ENCODE measurements around the gene GTPBP3.
"Not testable (repeated sequence)": the region's sequence is repeated elsewhere in the genome, so short reads cannot be mapped to it uniquely, and the experiment has no call there.

Gene GTPBP3

DNA sequence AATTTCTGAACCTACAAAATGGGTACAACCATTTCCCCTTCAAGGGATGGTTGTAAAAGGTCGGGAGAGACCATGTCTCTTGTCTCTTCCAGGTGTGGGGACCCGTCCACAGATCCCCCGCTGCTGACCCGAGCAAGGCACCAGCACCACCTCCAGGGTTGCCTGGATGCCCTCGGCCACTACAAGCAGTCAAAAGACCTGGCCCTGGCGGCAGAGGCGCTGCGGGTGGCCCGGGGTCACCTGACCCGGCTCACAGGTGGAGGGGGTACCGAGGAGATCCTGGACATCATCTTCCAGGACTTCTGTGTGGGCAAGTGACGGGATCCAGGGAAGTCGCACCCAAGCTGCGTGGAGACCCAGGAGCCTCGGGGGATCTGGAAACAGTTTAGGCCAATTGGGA, 4.0 kb downstream of the GTPBP3 start:
- DNase-seq (ENCODE audit: low read depth), result no peak

DNA sequence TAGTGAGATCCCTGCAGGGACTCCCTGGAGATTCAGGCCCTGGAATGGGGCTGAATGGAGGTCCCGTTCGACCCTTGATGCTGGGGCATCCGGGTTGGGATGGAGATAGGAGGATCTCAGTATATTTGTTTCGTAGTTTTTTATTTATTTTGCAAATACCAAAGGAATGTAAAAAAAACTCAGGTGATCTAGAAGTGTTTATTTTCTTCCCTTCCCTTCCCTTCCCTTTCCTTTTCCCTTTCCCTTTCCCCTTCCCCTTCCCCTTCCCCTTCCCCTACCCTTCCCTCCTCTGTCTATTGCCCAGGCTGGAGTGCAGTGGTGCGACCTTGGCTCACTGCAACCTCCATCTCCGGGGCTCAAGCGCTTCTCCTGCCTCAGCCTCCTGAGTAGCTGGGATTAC, 4.5 kb downstream of the GTPBP3 start:
- no peak for DNase-seq (ENCODE audit: low read depth)

DNA sequence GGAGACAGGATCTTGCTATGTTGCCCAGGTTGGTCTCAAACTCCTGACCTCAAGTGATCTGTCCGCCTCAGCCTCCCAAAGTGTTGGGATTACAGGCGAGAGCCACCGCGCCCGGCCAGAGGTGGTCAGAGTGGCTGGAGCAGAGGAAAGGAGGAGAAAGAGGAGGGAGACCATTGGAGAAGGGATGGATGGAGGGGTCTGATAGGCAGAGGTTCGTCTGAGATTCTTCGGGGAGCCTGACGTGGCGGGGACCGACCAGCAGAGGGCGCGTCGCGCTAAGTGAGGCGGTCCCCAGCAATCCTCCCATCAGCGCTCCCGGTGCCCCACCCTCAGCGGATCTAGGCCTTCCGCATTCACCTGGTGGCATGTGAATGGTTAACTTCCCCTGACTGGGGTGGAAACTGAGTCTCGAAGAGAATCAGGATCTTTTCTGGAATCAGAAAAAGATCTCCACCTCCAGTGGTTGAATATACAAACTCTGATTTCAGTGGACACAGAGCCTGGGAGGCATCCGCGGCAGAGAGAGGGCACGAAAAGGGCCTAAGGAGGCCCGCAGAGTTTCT, 8.8 kb downstream of the GTPBP3 start:
- peak; percentile 61 for DNase-seq (ENCODE audit: low read depth)

DNA sequence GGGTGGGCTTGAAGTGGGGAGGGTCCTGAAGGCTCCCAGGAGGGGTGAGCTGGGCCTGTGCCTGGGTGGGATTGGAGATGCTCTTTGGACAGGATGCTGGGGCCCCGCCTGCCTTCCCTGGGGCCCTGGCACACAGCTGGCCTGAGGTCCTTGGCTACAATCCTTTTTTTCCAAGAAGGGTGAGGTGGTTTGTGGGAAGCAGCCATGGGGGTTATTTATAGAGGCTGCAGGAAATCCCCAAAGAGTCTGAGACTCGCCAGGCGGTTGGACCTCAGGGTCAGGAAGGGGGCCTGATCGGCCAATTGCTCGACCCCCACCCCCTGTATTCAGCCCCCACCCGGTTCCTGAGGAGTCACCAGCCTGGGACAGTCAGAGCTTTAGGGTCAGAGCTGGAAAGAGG, 10.0 kb downstream of the GTPBP3 start:
- DNase-seq (ENCODE audit: low read depth), result no peak

DNA sequence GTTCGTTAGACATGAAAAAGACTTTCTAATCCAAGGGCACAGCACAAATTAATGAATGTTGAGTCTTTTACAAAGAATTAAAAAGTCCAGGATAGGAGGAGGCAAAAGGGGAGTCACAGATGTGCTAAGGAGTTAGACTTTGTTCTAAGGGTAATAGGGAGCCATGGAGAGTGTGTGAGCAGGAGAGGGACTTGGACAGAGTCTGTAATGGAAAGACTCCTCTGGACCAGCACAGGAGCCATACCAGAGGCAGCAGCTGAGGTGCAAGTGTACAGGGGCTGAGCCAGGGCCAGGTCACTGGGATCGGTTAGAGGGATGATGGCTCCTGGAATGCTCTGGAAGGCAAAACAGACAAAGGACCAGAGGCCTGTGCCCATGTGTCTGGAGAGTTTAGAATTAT, 10.5 kb downstream of the GTPBP3 start:
- no peak for DNase-seq (ENCODE audit: low read depth)

DNA sequence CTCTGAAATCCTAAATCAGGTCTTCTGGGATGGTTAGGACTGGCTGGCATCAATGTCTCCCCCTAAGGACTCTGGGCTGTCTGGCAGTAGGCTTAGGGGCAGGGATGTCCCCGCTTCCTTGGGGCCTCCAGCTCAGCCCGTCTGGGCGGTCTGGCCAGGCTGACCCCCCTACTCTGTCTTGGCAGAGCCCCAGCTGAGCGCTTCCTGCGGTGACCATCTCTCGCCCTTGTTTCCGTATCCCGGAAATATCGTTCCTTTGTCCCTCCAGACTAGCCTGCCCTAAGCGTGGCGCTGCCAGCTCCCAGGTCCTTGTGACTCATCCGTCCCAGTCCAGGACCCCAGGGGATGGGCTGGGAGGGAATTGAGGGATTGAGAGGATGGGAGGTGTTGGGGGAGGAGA, 11.3 kb downstream of the GTPBP3 start:
- no peak for DNase-seq (ENCODE audit: low read depth)

DNA sequence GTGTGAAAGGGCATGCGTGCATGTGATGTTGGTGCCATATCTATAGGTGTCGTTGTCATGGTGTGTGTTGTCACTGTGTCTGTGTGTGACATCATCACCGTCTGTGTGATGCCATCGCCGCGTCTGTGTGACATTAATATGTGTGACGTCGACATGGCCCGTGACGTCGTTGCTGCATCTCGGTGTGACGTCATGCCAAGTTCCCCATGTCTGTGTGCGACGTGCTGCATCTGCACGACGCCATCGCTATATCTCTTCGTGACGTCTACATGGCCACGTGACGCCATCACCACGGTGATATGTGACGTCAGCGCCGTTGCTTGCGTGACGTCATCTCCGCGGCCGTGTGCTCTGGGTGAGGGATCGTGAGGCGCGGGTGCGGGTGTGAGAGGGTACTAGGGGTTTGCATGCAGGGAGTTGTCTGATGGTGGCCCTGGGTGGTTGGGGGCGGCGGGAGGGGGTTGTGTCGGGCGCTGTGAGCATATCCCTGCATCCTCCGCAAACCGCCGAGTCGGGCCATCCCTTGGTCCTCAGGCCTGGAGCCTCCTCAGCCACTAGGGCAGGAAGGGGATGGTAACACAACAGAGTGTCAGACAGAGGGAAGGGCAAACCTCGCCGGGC, 14.6 kb downstream of the GTPBP3 start:
- DNase-seq (ENCODE audit: low read depth), result no peak

DNA sequence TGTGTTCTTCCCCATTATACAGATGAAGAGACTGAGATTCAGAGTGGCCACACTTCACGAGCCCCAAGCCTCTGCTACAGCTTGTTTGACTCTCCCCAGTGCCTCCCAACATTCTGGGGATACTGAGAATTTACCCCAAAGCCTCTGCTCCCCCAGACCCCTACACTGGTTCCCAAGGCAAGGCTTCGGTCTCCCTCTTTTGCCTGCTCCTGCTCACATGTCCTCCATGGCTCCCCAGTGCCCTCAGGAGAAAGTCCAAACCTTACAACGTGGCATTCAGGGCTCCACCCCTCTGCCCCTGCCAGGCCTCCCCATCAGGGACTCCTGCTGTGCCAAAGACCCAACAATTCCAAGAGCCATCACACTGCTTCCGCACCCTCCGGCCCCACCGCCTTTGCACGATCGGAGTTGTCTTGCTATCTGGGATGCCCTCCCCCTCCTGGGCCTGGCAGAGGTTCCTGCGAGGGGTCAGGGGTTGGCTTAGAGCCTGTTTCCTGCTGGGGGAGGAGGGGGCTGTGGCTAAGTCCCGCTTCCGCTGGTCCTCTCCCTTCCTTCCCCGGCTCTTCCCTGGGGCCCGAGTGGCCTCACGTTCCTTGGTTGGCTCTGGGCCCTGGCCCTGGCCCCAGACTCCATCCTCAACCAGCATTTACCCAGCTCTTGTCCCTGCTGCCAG, 15.4 kb downstream of the GTPBP3 start:
- DNase-seq (ENCODE audit: low read depth), result no peak

DNA sequence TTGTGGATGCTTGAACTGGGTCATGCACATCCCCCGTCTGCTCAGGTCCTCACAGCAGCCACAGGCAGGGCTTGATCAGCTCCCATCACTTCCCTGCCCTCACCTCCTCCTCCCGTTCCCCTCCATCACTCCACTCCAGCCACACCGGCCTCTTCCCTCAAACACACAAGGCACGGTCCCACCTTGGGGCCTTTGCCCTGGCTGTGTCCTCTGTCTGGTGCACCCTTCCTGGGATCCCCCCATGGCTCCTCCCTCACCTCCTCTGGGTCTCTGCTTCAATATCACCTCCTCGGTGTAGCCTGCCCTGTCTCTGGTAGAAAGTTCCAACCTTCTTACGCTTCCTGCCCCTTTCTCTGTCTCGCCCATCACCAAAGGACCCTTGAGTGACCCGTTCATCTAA, 16.0 kb downstream of the GTPBP3 start:
- DNase-seq (ENCODE audit: low read depth), result no peak

DNA sequence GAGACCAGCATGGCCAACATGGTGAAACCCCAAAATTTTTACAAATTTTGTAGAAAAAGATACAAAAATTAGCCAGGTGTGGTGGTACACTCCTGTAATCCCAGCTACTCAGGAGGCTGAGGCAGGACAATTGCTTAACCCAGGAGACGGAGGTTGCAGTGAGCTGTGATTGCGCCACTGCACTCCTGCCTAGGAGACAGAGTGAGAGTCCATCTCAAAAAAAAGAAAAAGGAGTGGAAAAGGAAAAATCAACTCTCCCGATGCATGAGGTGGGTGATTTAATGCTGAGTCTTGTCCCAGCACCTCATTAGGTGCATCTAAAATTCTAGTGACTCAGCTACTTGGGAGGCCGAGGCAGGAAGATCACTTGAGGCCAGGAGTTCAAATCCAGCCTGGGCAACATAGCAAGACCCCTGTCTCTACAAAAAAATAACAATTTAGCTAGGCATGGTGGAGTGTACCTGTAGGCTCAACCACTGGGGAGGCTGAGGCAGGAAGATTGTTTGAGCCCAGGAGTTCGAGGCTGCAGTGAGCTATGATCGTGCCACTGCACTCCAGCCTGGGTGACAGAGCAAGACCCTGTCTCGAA, 19.8 kb downstream of the GTPBP3 start:
- no peak for DNase-seq (ENCODE audit: low read depth)

DNA sequence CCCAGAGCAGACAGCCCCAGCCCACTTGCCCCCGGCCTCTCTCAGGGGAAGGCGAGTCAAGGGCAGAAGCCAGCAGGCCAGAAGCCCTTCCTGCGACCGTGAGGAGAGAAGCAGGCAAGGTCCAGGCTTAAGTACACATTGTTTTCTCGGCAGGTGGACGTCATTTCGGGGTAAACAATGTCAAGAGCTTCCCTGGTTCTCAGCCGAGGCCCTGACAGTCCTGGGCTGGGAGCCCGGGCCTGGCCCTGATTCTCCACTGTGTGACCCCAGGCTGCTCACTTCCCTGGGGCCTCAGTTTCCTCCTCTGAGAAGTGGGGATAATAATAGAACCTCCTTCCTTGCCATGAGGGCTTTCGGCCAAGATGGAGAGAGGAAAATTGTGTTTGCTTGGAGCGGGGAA, 20.4 kb downstream of the GTPBP3 start:
- DNase-seq (ENCODE audit: low read depth), result no peak

DNA sequence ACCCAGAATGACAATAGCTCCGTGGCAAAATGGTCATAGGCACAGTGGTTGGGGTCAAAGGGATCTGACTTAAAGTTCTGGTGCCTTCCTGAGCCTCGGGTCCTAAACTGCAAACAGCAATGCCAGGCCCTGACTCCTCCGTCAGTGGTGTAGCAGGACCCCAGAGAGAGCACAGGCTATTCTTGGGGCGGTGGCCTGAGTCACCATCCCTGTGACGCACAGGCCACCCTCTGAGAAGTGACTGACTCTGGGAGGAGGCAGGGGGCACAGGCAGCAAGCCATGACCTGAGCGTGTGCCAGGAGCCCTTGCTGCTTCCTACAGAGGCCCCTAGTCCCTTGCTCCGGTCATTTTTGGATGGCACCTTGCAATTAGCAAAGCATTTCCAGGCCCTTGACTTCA, 21.0 kb downstream of the GTPBP3 start:
- DNase-seq (ENCODE audit: low read depth), result no peak

DNA sequence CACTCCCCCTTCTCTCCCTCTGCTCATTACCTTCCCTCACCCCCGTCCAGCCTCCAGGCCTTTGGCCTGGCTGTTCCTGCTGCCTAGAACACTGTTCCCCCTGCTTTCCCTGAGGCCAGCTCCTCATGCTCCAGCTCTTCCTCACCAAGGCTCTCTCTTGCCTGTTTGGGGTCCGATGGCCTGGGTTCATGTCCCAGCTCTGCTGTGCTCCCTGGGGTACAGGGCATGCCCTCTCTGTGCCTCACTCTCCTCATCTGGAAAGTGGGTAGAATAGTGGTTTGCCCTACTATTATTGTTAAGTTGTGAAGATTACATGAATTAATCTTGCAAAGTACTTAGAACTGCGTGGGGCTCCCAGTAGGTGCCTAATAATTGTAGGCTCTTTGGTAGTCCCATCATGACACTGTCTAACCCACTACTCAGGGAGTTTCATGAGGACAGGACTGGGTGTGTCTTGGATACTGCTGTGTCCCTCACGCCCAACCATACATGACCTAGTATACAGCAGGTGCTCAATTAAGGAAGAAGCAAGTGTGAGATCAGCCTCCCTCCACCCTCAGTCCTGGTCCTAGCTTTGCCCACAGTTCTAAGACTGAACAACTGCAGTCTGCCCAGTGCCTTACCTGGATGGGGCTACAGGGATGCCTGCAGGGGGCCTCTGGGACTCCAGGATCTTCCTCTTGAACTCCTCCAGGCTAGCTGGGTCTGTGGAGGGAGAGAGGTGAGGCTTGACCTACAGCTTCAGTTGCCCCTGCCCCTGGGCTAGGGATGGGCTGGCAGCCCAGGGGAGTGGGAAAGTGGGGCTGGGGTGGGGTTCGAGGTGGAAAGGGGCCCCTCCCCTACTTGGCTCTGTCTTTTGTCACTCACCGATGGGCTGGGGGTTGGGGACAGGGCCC, 22.8 kb downstream of the GTPBP3 start:
- no peak for DNase-seq (ENCODE audit: low read depth)

DNA sequence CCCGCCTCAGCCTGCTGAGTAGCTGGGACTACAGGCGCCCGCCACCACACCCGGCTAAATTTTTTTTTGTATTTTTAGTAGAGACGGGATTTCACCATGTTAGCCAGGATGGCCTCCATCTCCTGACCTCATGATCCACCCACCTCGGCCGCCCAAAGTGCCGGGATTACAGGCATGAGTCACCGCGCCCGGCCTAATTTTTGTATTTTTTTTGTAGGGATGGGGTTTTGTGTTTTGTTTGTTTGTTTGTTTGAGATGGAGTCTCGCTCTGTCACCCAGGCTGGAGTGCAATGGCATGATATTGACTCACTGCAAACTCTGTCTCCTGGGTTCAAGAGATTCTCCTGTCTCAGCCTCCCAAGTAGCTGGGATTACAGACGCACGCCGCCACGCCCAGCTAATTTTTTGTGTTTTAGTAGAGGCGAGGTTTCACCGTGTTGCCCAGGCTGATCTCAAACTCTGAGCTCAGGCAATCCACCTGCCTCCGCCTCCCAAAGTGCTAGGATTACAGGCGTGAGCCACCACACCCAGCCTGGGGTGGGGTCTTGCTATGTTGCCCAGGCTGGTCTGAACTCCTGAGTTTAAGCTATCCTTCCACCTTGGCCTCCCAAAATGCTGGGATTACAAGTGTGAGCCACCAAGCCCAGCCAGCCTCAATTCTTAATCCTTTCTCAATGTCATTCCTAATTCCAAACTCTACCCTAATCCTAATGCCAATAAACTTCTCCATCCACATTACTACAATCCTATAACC, 26.7 kb downstream of the GTPBP3 start:
- DNase-seq (ENCODE audit: low read depth), result not testable (repeated sequence)

DNA sequence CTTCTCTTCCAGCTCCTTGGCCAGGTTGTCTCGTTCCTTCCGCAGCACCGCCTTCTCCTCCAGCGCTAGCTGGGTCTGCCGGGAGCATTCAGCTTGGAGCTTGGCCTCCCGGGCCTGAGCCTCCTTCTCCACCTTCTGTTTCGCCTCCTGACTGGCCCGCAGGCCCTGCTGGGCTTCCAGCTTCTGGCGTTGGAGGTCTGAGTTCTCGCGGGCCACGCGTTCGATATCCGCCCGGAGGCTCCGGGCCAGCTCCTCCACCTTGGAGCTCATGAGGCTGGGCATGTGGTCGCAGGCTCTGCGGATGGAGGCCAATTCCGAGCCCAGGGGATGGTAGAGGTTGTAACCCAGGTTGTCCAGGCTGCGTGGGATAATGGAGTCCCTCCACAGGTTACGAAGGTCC, 28.0 kb downstream of the GTPBP3 start:
- DNase-seq (ENCODE audit: low read depth), result no peak

DNA sequence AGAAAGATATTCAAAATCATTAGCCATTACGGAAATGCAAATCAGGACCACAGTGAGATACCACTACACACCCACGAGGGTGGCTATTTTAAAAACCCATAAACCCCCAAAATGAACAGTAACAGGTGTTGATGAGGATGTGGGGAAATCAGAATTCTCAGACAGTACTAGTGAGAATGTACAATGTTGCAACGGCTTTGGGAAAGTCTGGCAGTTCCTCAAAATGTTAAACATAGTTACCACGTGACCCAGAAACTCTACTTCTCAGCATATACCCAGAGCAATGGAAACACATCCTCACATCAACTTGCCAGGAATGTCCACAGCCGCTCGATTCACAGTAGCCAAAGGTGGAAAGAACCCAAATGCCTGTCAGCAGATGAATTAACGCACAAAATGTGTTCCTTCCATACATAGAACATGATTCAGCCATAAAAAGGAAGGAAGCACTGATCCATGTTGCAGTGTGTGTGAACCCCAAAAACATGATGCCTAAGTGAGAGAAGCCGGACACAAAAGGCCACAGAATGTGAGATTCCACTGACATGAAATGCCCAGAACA, 32.8 kb downstream of the GTPBP3 start:
- no peak for DNase-seq (ENCODE audit: low read depth)

DNA sequence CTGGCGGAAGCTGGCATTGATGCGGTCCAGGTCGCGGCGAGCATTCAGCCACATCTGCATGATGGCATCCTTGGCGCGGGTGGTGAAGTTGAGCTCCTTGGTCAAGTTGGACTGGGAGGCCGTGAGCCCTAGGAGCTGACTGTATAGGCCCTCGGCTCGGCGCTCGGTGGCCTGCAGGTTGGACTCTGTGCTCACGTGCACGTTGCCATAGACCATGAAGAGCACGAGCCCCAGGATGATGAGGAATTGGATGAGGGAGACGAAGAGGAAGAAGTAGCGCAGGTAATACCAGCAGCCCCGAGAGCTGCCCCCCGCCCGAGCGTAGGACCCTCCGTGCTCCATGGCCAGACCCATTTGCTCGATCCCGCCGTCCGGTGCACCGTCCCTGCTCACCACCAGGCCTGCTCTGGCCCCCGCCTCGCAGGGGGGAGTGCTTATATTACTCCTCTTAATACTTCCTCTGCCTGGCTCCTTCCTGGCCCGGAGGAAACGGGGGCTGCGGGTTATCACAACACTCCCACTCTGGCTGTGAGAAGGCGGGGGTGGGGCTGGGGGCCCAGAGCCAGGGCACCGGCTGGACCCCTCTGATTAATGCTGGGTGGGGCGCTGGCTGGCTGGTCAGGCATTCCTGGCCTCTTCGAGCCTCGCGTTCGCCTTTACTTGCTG, 39.7 kb downstream of the GTPBP3 start, which contains the start of gene PLVAP:
Gene PLVAP (minus strand): TSS at position 408 of the 666 bp plus-strand sequence. CDS start 54 bp downstream, at position 354.
- DNase-seq (ENCODE audit: low read depth), result no peak

DNA sequence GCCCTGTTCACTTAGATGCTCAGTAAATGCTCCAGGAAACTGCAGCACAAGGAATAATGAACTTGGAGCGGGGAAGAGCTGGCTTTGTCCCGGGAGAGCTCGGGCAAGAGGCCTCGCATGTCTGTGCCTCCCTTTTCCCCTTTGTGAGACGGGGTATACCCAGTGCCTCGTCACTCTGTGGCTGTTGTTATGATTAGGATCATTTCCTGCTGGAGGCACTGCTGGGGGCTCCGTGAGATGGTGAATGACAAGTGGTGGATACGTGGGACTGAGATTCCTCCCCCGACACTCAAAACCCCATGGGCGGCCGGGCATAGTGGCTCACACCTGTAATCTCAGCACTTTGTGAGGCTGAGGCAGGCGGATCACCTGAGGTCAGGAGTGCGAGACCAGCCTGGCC, 40.9 kb downstream of the GTPBP3 start:
- no peak for DNase-seq (ENCODE audit: low read depth)

DNA sequence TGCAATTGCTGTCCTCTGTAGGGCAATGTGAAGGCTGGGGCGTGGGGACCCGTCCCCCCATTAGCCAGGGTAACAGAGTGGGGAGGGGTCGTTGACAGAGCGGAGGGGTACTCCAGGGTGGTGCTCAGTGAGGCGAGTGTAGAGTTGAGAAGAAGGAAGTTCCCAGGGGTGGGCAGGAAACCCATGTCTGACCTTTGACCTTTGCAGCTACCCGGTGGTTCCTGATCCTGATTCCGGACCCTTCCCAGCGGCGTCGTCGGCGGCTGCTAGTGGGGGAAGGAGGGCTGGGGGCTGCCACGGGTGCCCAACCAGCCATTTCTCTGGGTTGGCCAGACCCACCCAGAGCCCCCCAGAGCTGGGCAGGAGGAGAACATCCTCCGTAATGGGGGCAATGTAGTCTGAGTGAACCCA, 41.9 kb downstream of the GTPBP3 start:
- no peak for DNase-seq (ENCODE audit: low read depth)

DNA sequence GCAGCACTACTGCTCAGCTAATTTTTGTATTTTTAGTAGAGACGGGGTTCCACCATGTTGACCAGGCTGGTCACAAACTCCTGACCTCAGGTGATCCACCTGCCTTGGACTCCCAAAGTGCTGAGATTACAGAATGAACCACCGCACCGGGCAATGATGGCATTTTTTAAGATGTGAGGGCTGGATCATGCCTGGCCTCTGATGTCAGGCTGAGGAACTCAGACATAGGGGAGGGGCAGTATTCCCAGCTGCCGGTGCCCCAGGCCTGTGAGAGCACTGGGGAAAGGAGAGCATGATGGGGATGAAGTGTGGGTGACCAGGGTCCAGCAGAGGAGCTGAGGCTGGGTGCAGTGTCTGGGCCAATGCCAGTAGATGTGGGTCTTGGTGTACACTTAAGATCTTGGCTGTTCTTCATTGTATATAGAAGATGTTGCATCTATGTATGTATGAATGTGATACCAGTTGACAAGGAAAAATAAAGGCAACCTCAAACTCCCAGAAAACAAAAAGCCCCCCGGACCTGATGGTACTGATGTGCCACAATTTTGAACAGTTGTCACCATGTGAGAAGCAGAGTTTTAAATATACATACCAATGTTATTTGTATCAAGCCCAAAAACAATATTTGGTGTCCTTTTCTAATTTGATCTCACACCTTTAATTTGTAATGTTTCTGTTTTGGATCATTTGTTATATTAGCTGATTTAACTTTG, 43.2 kb downstream of the GTPBP3 start:
- DNase-seq (ENCODE audit: low read depth), result no peak

All from stimulated activated CD8-positive, alpha-beta memory T cell treated with anti-CD3 and anti-CD28 coated beads, Interleukin-7, amount 100 ng/mL, for 24 hours (primary cell).